CMK (cell line): ENCODE data around the gene PBX1.

Experiments used
- DNase-seq: peaks from one replicate; pipeline ENCODE4 v3.0.0-alpha.2; 2010; ENCODE audit warnings: low read depth

Gene PBX1

GRCh38 chr1:164726235-164726634 lies 167.3 kb downstream of the PBX1 start:
- no peak for DNase-seq

DNA sequence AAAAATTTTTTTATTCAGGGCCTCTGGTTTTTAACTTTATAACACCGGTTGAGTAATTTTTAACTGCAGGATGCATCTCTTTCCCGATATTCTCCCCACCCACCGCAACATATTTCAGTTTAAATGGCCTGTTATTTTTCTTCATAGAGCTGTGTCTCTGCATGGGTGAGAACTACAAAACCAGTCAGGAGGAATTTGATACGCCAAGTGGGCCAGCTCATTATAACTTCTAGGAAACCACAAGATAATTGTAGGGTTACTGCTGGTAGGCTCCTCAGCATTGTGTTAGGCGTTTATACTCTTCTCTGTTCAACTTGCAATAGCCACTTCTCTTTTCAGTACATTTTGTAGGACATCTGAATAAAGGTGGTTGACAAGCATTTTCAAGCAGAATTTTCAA lies 169.7 kb downstream of the PBX1 start:
- no peak for DNase-seq

DNA sequence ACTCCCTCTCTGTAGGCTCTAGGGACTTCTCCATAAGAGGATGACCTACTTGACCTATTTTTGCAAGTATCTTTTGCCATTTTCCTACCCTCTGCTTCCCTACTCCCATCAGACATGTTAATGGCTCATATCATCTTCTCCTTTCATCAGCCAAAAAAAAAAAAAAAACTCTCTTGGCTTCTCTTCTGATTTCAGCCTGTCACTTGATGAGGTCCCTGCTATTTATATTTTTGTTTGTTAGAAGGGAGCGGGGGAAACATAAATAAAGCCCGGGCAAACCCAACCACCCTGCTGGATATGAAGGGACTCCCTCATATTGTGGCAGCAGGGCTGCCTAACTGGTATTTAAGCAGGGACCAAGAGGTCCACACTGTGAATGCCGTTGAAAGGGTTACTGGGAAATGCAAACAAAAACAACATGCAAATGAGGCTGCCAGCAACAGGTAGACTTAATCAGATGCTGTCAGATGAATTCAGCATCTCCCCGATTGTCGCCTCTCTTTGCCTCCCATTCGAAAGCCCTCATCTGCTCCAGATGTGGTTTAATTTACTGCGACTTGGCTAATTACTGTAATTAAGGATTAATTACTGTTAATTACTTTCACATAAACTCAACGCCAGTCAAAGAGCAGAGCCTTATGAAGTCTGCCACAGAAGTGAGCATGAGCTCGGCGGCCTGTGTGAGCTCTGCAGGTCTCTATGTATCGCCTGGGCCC lies 172.3 kb downstream of the PBX1 start:
- no peak for DNase-seq

DNA sequence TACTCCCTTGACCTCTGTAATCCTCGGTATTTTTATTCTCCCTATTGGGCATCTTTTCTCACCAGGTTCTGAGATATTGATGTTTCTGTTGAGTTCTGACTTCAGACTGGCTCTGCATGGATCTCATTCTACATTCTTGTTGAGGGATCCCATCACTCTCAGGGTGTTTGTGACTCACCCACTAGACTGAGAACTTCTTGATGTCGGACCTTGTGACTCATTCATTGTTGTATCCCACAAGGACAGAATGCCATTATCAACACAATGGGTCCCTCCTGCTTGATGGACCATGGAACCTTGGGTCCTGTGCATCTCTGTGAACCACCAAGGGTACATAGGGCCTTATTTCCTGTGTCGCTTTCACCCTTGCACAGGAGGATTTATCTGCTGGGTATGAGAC lies 174.1 kb downstream of the PBX1 start:
- no peak for DNase-seq

DNA sequence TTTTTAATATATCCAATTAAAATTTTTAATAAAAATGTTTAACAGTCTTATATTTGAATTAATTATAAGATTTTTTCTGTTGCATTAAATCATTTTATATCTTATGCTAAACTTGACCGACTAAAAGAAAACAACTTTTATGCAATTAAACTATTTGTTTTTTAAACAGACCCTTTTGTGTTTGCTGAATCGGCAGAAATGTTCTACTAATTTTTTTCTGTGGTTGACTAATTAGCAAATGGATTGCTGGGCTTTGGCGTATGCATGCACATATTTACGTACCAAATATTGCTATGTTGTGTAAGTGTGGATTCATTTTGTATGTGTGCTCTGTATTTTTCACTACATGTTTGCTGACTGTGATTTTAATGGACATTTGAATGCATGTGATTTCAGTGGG lies 174.8 kb downstream of the PBX1 start:
- no peak for DNase-seq

DNA sequence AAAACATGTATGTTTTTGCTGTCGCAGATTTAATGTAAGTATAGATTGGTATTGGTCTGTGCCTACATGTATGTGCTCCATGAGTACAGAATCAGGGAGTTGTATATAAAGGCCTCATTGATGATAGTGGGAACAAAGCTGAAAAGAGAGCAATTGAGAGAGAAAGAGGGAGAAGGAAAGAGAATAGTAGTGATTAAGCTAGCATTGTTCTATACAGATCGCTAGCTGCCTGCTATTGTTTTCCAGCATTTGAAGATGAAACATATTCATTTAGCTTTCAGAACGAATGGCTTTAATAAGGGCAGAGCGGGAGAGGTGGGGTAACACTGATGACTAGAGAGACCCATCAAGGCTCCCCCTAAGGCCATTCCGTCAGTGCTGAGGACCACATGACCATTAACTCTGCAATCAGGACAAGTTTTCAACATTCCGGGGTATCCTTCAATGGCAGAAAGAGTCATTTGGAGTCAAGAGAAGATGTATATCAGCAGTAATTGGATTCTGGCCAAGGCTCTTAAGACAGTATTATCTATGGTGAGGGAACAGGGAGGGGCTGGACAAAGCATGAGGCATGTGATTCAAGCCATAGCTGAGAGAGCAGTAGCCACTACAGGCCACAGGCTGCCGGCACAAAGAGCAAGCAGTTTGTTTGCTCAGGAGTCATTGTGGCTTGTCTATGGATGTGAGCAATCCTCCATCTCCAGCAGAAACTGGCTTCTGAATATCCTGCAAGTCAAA lies 176.5 kb downstream of the PBX1 start:
- DNase-seq, result no peak

GRCh38 chr1:164736137-164736536 lies 177.2 kb downstream of the PBX1 start:
- no peak for DNase-seq

DNA sequence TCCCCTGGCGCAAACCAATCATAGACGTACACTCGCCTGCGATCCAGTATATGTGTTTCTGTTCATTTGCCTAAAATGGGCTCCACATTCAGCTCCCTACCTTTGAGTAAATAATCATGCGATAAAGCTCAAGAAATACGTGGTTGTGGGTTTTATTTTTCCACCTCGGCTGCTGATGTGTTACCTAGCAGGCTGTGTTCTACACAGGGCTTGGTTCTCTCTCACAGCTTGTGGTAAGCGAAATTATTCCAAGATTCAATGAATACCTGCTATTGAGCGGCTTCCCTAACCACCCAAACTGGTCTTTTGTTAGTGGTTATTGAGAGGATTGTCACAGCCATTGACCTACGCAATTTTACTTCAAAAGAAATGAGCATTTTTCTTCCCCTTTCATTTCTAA lies 180.2 kb downstream of the PBX1 start:
- no peak for DNase-seq

GRCh38 chr1:164740000-164740526 lies 181.1 kb downstream of the PBX1 start:
- no peak for DNase-seq

DNA sequence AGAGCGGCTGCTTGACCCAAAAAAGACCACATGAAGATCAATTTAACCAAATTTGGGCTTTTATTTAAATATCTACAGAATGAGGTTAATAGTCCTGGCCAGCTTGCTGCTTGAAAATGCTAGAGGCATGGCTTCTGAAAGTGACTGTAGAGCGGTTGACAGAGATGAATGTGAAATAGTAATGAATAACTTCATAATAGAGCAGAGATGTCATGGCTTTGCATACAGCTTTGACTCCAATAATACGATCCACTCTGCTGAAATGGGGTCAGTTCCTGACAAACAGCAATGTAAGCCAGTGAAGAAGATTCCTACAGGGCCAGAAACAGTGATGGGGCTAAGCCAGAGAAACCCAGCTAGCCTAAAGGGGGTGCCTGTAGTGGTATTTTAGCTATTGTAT lies 183.8 kb downstream of the PBX1 start:
- DNase-seq, result no peak

DNA sequence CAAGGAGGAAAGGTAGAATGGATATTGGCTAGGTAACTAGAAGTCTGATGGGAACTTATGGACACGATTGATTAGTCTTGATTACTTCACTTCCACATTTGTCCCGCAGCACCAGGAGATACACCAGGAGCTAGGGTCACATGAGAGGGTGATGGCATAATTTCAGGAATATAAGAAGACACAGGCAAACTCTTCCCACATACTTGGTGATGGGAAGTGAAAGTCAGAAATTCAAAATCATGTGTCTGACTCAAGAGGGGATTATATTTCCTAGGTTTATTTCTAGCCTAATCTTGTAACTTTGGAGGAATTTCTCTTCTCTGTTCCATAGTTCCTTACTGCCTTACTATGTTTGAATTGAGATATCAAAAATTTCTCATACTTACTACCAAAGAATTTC lies 185.0 kb downstream of the PBX1 start:
- DNase-seq, result no peak

GRCh38 chr1:164745736-164746135 lies 186.8 kb downstream of the PBX1 start:
- DNase-seq, result no peak

GRCh38 chr1:164746632-164747031 lies 187.6 kb downstream of the PBX1 start:
- DNase-seq, result no peak

DNA sequence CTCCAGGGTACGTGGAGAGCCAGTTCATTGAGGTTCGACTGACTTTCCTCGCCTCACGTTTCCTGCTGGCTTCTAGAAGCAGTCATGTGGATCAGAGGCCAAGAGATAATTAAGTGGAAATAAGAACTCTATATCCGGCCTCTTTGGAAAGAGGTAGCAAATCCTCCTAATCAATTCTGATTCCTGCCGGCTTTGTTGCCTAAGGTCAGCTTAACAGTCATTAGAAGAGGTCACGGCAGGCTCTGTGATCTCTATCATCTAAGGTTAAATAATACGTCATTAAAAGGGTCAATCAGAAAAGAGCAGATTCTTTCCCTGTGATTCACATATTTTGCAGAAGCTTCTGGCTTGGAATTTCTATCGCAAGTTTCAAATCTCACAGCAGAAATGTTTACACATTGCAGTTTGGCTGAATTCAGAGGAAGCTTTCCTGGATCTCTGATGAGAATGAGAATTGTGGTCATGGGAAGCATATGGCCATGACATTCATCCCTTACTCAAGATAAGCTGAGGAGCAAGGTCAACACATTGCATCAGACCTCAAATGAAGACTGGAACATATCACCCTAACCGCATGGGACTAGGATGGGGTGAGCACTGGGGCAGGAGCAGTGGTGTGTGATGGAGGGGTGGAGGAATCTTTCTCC lies 189.4 kb downstream of the PBX1 start:
- DNase-seq, result no peak

GRCh38 chr1:164753521-164754077 lies 194.6 kb downstream of the PBX1 start:
- no peak for DNase-seq

GRCh38 chr1:164754088-164754600 lies 195.2 kb downstream of the PBX1 start:
- DNase-seq, result no peak

- DNase-seq, result no peak
Observed at GRCh38 chr1:164755690-164756089, 196.7 kb downstream of the PBX1 start.

GRCh38 chr1:164756741-164757140 lies 197.8 kb downstream of the PBX1 start:
- no peak for DNase-seq

- DNase-seq, result no peak
Observed at GRCh38 chr1:164757625-164758024, 198.6 kb downstream of the PBX1 start.

GRCh38 chr1:164759144-164759920 lies 200.3 kb downstream of the PBX1 start:
- DNase-seq, result no peak

DNA sequence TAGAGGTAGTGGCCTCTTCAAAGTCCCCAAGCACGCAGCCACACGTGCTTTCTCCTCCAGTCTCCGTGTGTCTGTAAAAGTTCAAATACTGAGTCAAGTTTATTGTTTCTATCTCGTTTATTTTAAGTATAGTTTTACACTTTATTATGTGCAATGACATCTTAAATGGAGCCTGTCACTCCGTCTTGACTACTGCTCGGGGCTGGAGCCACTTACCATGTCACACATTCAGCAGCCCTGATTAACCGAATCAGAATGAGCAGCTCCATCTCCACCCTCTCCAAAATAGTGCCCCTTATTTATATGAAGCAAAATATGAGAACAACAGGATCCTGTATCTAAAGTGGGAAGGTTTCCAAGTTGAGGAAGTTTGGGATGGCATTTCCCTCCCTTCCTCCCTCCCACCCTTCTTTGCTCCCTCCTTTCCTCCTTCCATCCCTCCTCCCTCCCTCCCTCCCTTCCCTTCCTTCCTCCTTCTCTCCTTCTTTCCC lies 201.0 kb downstream of the PBX1 start:
- DNase-seq, result no peak

GRCh38 chr1:164760569-164760968 lies 201.6 kb downstream of the PBX1 start:
- no peak for DNase-seq
